Dermis blood vessel endothelial cell (primary cell): Measurements from ENCODE around the gene ABHD11. TPM values are rescaled to one million over a fixed set of nuclear protein-coding genes. Genes with fewer than 3 reads are reported as not detected.
"Not testable (repeated sequence)": the region's sequence is repeated elsewhere in the genome, so short reads cannot be mapped to it uniquely, and the experiment has no call there.

Experiments used
- DNase-seq: peaks from one replicate; pipeline ENCODE4 v3.0.0; 2010
- total RNA-seq: library from RNA; depleted of rRNA; stranded (reverse); fragments of >200 nt; gene quantifications from 2 replicates; pipeline ENCODE4 v1.2.3, GENCODE V29; 2014

Gene ABHD11
- total RNA-seq, 1 donor from 2014 or later = 6.1 TPM

DNA sequence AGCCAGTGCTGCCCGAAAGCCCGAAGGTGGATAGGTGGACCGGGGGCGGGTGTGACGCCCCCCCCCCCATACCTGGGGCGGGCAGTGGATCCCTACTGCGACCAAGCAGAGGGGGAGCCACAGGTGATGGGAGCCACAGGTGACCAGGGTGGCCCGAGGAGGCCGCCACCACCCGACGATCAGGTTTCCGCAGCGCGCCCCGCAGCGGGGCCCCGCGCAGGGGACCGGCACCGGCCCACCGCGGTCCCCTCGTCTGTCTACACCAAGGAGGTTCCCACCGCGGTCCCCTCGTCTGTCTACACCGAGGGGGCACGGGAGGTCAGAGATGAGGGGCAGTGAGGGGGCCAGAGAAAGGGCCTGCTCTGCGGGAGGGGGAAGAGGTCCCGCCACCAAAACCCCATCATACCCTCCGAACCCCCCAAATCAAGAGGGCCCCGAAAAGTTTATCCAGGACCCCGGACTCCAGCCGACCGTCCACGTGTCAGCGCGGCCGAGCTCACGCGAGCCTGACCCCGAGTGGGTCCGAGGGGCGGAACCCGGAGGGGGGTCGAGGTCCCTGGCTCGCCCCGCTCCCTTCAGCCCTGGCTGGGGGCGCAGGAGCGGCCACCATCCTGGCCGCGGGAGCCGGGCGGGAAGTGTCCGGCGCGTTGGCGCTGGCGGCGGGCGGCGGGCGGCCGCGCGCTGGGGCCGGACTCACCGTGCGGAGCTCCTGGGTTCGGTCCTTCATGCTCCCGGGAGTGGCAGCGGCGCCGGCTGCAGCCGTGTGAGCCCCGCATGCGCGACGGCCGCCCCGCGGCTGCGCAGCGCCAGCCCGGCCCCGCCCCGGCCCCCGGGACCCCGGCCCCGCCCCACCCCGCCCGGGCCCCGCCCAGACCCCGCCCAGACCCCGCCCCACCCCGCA, 19.4 kb downstream of the ABHD11 start, which contains the start of gene STX1A:
STX1A (minus strand) TSS at position 765 of the 901 bp plus-strand sequence; CDS start at position 727, 38 bp downstream.
- peak; percentile 77 for DNase-seq

DNA sequence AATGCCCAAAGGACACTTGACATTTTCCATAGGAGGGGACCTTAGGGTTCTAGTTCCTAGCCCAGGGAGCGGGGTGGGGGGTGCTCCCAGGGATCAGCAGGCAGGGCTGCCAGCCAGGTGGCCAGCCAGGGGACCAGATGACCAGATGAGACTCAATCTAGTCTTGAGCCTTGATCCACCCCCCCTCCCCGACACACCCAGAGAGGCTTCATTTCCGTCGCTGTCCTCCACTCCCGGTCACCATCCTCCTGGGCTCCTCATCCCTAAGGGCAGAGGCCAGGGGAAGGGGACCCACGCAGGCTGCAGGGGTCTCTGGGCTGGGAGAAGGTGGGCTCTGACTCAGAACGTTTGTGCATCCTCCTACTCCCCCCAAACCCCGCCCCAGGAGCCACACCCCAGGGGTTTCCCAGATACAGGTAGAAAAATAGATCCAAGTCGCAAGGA, 20.1 kb downstream of the ABHD11 start:
- DNase-seq = no peak

DNA sequence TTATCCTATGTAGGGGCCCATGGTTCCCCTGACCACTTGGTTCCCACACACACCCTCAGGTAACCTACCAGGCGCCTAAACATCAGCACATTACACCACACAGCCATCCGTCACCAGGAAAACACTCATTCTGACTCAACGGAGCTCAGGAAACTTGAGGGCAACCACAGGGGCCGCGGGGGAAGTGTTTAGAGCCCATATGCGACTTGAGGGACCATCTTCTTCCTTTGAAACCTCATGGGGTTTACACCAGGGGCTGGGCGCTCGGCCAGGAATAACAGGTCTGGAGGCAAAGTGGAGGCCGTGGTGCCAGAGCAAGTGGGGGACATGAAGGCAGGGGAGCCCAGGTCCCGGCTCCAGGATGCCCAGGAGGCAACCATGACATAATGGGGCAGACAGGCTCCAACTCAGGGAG, 20.6 kb downstream of the ABHD11 start:
- DNase-seq = peak; percentile 97

DNA sequence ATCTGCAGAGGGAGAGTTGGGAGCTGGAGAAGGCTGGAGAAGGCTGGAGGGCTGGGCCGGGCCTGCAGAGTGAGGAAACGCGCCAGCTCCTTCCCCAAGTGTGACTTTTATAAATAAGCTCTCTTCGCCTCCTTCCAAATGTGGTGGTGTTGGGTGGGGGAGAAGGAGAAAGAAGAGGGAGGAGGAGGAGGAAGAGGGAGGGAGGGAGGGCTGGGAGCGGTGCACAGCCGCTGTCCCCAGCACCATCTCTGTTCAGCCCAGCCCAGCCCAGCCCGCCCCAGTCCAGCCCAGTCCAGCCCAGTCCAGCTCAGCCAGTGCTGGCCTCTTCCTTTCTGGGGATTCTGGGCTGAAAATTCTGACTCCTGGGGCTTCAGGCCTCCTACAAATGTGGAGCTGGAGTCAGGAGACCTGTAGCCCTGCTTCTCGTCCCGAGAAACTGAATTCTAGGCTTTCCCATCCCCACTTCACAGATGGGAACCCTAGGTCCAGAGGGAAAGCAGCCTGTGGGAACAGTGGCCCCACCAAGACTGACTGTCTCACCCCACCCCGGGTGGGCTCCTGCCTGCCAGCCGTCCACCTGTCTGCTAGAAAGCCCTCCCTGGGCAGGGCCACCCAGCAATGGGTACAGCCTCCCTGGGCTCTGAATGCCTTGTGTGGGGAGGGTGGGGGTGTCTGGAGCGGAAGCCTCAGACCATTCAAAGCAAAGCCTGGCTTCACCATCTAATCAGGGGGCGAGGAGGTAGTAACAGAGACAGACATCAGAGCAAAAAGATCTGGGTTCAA, 21.4 kb downstream of the ABHD11 start:
- peak; percentile 43 for DNase-seq

DNA sequence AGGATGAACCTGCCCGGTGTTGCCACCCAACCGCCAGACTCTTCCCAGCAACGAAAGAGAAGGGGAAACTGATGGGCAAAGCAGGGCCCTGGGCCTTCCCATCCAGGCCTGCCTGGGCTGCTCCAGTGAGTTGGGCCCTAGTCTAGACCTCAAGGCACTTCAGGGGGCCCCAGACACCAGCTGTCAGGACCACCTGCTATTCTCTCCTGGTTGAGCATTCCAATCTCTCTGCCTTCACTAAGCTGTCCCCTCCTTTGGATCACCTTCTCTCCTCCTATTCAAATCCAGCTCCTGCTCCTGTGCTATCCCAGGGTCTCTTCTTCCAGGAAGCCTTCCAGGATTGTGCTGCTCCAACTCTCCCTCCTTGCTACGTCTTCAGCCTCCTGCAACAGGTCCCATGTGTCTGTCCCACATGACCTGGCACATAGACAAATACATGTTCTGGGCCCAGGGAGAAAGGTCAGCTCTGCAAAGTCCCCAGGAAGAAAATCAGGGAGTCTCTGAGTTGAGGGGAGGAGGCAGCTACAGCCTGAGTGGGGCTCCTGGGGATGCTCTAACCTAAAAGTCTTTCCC, 22.2 kb downstream of the ABHD11 start:
- DNase-seq = no peak

DNA sequence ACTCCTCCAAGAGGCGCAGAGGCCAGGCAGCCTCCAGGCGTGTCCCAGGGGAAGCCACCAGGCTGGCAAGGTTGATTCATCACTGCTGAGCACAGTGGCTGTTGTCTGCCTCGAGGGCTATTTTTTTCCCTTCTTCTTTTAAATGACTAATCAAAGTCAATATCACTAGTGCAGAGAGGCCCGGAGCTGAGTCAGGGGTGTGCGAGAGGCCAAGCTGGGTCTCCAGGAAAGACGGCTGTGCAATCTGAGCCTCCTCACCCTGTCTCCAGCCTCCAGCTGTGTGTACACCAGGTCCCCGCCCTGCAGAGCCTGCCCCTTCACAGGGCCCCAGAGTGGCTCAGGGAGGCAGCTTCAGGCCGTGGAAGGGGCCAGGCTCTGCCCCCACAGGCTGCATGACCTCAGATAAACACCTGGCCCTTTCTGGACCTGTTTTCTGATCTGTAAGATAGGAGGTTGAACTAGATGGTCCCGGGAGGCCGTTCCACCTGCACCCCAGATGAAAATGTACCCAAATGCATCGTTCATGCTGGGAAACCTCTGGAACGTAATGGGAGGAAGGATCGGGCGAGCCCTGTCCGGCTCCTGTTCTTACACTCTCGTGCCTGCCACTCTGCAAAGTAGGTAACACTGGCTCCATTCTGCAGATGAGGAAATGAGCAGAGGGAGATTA, 22.8 kb downstream of the ABHD11 start:
- peak; percentile 85 for DNase-seq

DNA sequence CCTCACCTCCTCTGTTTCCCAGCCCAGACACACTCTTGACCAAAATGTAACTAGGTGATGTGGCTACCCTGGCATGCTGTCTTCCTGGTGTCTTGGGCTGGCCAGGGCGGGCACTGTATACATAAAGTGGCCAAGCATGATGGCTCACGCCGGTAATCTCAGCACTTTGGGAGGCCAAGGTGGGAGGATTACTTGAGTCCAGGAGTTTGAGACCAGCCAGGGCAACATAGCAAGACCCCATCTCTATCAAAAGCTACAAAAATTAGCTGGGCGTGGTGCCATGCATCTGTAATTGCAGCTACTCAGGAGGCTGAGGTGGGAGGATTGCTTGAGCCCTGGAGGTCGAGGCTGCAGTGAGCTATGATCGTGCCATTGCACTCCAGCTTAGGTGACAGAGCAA, 25.3 kb downstream of the ABHD11 start:
- DNase-seq = not testable (repeated sequence)

DNA sequence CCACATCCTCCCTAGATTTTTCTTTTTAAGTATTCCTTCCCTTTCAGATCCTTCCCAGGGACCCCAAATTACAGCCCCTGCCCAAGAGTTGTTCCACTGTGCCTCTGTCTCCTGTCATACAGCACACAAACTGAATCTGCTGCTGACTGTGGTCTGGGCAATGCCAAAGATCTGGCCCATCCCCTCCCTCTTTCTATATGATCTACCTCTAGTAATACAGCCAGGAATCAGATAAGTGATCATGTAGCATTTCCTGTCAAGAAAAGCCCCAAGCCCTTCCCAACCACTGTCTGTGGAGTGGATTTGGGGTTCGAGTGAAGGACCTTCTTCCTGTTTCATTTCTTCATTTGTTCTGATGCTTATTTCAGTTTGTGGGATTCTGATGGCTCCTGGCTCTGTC, 25.8 kb downstream of the ABHD11 start:
- DNase-seq = no peak

DNA sequence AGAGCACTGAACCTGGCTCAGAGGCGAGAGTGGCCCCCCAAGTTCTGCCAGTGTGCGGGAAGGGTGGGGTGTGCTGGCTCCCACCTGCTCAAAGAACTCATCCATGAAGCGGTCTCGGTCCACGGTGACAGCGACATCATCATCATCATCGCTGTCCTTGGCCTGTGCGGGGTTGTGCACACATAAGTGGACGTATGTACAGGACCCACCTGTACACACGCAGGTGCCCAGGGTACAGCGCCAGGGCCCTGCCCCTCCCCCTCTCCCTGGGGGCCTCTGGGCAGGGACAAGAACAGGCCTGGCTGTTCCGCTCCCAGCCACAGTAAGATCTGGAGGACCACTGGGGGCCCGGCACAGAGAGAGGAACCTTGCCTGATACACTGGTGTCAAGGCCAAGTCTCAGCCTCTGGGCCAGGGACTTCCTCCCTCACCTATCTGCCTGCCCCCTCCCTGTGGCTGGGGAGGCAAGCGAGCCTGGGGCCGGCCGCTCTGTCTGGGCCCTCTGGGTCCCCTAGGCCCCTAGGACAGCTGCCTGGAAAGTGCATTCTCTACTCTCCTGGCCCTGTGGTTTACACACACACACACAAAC, 29.5 kb downstream of the ABHD11 start:
- no peak for DNase-seq

DNA sequence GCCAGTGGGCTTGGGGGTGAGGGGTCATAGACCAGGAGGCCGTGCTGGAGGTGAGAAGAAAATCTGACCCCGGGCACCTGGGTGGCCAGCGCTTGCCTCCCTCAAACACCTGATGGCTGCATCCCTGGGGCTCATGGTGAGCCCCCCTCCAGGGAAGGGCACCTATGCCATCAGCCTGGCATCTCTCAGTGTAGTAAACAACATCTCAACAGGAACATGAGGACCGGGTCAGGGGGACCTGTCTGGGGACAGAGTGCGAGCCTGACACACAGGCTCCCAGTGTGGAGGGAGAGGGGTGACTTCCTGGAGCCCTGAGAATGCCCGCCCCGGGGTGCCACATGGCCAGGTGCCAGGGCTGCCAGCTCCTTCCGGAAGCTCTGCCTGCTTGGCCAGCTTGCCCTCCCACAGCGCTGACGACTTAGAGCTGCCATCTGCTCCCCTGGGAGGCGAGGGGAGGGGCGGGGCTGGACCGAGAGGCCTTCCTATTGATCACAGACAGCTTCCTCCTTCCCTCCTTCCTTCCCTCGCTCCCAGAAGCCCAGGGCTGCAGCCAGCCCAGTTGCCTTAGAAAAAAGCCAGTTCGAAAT, 31.5 kb downstream of the ABHD11 start:
- DNase-seq = no peak

DNA sequence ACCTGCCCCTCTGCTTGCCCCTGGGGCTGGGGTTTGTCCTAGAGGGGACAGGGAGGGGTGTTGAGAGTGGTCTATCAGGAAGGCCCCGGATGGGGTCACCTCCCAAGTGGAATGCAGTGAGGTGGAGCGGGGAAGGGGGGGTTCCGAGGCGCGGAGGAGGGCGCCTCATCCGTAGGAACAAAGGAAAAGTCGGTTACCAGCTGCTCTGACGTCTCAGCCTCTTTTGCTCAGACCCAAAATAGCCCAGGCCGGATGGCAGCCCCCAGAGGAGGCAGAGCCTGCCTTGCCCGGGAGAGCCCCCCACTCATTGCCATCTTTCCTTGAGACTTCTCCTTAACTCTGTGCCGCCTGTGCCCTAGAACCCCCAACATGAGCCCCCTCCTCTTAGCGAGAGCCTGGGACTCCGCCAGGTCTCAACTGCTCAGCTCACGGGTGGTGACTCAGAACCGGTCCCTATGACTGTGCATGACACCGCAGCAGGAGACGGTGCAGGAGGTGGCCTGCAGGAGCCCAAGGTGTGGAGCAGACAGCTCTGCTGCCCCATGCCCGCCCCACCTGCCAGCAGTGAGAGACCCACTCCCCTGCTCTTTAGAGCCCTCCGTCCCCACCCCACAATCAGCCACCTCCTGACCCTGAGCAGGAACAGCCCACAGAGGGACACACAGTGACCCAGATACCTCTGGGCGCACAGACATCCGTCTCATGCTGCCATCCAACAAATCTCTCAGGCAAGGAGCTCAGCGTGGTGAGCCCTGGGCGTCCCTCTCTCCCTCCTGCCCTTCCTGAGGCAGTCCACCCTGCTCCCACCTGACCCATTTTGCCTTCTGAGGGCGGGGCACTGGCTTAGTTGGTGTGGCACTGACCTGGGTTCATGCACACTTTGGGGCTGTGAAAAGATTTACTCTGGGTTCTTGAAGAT, 32.2 kb downstream of the ABHD11 start:
- DNase-seq = peak; percentile 47

DNA sequence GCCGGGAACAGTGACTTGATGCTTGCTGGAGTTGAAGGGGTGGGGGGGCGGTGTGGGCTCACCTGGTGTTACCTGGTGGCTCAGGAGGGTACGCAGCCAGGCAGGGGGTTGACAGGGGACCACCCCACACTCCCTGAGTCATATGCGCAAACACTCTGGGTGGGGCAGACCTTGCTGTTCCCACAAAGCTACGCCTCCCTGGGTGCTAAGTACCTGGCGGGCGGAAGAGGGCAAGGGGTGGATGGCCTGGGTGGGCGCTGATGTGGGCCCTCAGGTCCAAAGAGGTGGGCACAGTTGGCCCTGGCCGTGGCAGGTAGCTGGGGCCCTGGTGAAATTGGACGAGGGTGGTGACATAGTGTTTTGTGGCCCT, 33.1 kb downstream of the ABHD11 start:
- DNase-seq = no peak

DNA sequence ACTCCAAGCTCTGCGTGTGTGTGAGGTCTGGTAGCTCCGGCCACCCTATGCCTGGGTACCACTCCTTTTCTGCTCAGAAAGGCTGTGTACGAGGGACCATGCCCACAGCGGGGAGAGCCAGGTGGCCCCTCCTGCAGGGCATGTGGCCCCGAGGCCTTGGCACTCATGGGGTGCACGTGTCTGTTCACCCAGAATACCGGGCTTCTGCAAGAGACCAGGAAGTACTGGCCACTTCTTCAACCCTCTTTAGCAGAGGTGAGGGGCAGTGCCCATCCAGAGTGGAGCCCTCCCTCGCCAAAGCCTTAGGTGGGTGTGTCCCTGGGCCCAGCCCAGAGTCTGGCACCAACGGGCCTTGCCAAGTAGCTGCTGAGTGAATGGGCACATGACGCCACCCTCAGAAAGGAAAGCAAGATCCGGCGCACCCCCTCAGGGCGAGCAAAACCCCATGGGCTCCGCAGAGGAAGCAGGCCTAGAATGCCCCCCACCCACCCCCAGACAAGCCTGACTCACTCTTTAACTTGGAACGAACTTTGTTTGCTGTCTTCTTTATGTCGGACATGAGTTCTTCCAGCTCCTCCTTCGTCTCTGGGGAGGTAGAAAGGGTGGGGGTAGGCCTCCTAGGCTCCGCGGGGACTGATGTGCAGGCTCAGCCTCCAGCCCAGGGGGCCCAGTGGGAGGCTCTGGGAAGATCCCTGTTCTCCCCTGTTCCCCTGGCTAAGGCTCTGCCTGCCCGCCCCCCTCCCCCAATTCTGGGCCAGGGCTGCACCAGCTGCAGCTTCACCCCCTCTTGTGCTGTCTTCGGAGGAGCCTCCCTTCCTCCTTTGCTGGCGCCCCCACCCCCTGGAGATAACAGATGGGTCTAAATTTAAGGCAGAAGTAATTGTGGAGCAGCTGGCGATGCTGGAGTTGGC, 33.7 kb downstream of the ABHD11 start:
- peak; percentile 23 for DNase-seq

DNA sequence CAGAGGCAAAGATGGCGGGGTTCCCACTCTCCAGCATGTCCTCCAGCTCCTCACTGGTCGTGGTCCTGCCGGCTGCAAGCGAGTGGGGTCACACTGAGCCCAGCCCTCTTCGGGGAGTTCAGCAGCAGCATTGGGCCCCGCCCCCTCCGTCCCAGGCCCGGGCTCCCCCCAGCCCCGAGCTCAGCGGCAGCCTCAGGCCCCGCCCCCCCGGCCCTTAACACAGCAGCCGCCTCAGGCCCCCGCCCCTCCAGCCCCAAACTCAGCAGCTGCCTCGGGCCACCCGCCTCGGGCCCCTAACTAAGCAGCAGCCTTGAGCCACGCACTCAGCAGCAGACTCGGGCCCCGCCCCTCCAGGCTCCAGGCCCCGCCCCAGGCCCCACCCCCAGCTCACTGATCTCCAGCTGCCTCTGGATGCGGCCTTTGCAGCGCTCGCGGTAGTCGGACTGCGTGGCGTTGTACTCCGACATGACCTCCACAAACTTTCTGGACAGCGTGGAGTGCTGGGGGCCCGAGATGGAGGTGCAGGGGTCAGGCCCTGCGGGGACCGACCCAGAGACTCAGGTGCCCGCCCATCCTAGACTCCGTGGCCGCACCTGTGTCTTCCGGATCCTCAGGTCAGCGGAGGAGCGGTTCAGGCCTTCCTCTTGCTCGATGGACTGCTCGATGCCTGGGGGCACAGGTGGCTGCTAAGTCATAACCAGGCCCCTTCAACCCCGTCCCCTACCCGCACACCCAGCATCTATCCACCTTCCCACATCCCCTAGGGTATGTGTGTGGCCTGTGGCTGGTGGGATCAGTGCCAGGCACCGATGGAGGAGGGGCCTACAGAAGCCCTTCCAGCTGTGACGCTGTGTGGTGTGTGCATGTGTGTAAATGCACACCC, 34.6 kb downstream of the ABHD11 start:
- peak; percentile 24 for DNase-seq

DNA sequence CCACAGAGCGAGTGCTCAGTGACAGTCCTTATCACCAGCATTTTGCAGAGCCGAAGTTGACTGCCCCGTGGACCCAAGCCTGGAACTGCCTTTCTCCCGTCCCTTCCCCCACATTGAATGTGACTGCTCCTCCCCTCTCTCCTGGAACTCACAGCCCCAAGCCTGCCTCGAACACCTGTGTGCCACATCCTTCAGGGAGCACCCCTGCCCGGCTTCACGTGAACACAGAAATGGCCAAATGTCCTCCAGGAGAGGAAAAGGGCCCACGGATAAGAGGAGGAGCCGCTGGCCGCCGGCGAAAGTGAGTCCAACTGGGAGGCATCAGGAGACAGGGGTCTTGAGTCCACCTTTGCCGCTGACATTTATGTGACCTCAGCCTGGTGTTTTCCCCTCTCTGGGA, 35.4 kb downstream of the ABHD11 start:
- DNase-seq = no peak

DNA sequence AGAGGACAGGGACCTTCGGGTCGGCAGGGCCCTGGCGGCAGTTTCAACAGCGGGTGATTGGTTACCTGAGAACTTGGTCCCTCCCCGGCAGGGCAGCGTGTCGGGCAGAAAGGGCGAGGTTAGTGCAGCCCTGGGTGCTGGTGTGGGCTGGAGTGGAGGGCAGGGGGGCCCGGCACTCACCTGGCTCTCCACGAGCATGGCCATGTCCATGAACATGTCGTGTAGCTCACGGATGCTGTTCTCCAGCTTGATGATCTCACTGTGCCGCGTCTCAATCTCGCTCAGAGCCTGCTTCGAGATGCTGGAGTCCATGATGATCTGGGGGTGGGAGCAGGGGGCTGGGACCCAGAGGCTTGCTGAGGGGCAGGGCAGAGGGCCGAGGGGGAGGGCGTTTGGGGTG, 35.9 kb downstream of the ABHD11 start:
- no peak for DNase-seq

DNA sequence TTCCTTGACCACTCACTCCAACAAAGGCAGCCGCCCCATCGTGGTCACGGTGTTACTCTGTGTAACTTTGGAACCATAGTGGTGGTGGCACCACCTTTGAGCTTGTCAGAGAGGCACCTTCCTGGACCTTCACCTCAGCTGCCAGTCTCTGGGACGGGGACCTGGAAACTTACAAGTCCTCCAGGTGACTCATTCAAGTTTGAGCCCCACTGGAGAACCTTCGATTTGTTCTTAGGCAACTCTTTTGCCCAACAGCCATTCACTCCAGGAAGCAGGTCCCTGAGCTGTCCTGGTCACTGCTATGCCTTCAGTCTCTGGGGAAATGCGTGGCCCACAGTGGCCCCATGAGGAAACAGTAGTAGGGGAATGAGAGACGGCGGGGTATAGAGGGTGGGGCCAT, 36.4 kb downstream of the ABHD11 start:
- no peak for DNase-seq

DNA sequence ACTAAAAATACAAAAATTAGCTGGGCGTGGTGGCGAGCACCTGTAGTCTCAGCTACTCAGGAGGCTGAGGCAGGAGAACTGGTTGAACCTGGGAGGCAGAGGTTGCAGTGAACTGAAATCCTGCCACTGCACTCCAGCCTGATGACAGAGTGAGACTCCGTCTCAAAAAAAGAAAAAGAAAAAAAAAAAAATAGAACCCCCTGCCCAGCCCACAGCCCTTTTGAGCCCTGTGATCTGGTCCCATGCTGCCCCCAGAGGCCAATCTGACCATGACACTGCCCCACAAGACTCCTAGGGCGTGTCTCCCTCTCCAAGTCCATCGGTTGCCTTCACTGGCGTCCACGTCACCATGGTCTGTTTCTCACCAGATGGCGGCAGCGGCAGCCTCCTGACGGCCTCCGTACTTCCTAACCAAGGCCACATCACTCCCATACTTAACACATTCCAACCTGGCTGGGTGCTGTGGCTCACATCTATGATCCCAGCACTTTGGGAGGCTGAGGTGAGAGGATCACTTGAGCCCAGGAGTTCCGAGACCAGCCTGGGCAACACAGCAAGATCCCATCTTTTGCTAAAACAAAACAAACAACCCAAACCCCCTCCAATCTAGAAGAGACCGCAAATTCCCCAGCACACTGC, 37.1 kb downstream of the ABHD11 start:
- peak; percentile 69 for DNase-seq
